ENCODE results near the gene SLC5A1. TPM values are rescaled to one million over a fixed set of nuclear protein-coding genes. Genes with fewer than 3 reads are reported as not detected.

SLC5A1 gene
- total RNA-seq, 1 experiment from 2014 or later: not detected

- ChIA-PET CTCF (no interaction called here), POLR2A (no interaction called here)
- H3K27me3 Mint-ChIP-seq (ENCODE audit: low read depth): no peaks in the 10 kb centered on the region; the same call in 1 of the 2 replicates
- H3K4me3 Mint-ChIP-seq: no peak overlapping the region
- TF ChIP-seq ZNF121 (CRISPR knock-in tag; IDR thresholded peaks at IDR 0.05): no peak
- TF ChIP-seq EMX1 (CRISPR knock-in tag; IDR thresholded peaks at IDR 0.05): no peak
- TF ChIP-seq, protein P1, sequence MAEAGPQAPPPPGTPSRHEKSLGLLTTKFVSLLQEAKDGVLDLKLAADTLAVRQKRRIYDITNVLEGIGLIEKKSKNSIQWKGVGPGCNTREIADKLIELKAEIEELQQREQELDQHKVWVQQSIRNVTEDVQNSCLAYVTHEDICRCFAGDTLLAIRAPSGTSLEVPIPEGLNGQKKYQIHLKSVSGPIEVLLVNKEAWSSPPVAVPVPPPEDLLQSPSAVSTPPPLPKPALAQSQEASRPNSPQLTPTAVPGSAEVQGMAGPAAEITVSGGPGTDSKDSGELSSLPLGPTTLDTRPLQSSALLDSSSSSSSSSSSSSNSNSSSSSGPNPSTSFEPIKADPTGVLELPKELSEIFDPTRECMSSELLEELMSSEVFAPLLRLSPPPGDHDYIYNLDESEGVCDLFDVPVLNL (CRISPR knock-in tag; IDR thresholded peaks at IDR 0.05; ENCODE audit: borderline replicate concordance, low read depth): no peak
- TF ChIP-seq HMGA2 (CRISPR knock-in tag; IDR thresholded peaks at IDR 0.05): no peak
- no peak for TF ChIP-seq SMAD3 (CRISPR knock-in tag; IDR thresholded peaks at IDR 0.05; ENCODE audit: borderline replicate concordance)
- TF ChIP-seq, protein P2, sequence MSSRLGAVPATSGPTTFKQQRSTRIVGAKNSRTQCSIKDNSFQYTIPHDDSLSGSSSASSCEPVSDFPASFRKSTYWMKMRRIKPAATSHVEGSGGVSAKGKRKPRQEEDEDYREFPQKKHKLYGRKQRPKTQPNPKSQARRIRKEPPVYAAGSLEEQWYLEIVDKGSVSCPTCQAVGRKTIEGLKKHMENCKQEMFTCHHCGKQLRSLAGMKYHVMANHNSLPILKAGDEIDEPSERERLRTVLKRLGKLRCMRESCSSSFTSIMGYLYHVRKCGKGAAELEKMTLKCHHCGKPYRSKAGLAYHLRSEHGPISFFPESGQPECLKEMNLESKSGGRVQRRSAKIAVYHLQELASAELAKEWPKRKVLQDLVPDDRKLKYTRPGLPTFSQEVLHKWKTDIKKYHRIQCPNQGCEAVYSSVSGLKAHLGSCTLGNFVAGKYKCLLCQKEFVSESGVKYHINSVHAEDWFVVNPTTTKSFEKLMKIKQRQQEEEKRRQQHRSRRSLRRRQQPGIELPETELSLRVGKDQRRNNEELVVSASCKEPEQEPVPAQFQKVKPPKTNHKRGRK (CRISPR knock-in tag; IDR thresholded peaks at IDR 0.05; ENCODE audit: borderline replicate concordance): no peak
- TF ChIP-seq PRDM15 (CRISPR knock-in tag; IDR thresholded peaks at IDR 0.05): no peak
- no peak for TF ChIP-seq ZNF232 (CRISPR knock-in tag; IDR thresholded peaks at IDR 0.05)
- TF ChIP-seq OVOL2 (CRISPR knock-in tag; IDR thresholded peaks at IDR 0.05; ENCODE audit: borderline replicate concordance): no peak
- no peak for TF ChIP-seq MYBL2 (CRISPR knock-in tag; IDR thresholded peaks at IDR 0.05)
- TF ChIP-seq AR (CRISPR knock-in tag; IDR thresholded peaks at IDR 0.05): no peak
- no peak for TF ChIP-seq E2F5 (CRISPR knock-in tag; IDR thresholded peaks at IDR 0.05)
- no peak for TF ChIP-seq ZNF423 (CRISPR knock-in tag; IDR thresholded peaks at IDR 0.05)
- TF ChIP-seq, protein P3, sequence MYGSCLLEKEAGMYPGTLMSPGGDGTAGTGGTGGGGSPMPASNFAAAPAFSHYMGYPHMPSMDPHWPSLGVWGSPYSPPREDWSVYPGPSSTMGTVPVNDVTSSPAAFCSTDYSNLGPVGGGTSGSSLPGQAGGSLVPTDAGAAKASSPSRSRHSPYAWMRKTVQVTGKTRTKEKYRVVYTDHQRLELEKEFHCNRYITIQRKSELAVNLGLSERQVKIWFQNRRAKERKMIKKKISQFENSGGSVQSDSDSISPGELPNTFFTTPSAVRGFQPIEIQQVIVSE (CRISPR knock-in tag; IDR thresholded peaks at IDR 0.05; ENCODE audit: borderline replicate concordance): no peak
- ATAC-seq: no peak
- H3K4me1 Mint-ChIP-seq: no peaks in the 10 kb centered on the region
- no peak overlapping the region for H3K27ac Mint-ChIP-seq
- H3K9me3 Mint-ChIP-seq: no peaks in the 10 kb centered on the region
- DNase-seq (ENCODE audit: low spot score): no peak
- no peaks in the 10 kb centered on the region for H3K36me3 Mint-ChIP-seq
Observed at GRCh38 chr22:32030518-32031247, 12.4 kb upstream of the SLC5A1 start.

Measured in WTC11 (cell line).